Sciatic nerve (tissue), 1 donor: ENCODE measurements around the gene MAGEA8. TPM values are rescaled to one million over a fixed set of nuclear protein-coding genes. Genes with fewer than 3 reads are reported as not detected.

ENCODE experiments used
- total RNA-seq: library from RNA; stranded (reverse); fragmentation: NEBNext Ultra II Directional; extraction: Animal tissue kit (Norgen Biotek cat#: 25700); gene quantifications from one replicate; pipeline ENCODE4 v1.2.1, GENCODE V29; 2021
- donor health status: DM: no; HTN: no; CAD: no.

The MAGEA8 gene
- total RNA-seq, 1 donor from 2014 or later: not detected

Other genes with a start within 250 kb of the MAGEA8 start
- gene TMEM185A, start 249.4 kb upstream of the MAGEA8 start, total RNA-seq: 31.5 TPM
- not detected for gene MAGEA11, start 169.1 kb upstream of the MAGEA8 start, total RNA-seq
- 2.9 TPM for gene HSFX1, start 107.1 kb upstream of the MAGEA8 start, total RNA-seq
- not detected for gene MAGEA9, start 99.3 kb upstream of the MAGEA8 start, total RNA-seq
- gene HSFX4, start 48.4 kb downstream of the MAGEA8 start, total RNA-seq: not detected
- 24.5 TPM for gene EOLA2, start 57.3 kb downstream of the MAGEA8 start, total RNA-seq